Activated B cell treated with CpG ODN at 0.5 μM for 24 hours (primary cell): Measurements from ENCODE around the gene RXRA. TPM values are rescaled to one million over a fixed set of nuclear protein-coding genes. Genes with fewer than 3 reads are reported as not detected.

Source experiments
- ATAC-seq: fragments of 200-7000 bp; cut with Tn5 transposase; one replicate; pipeline ENCODE4 v1.10.0; 2021; ENCODE audit warnings: low read depth, mild to moderate bottlenecking, moderate library complexity
- CTCF ChIA-PET: fragments of 350-600 bp; sonication (Branson Sonifier 250); formaldehyde crosslinking; loops from one replicate; lab custom pipeline; 2021; ENCODE audit warnings: antibody characterized with exemption; lab: Charles Lee
- POLR2A ChIA-PET: fragments of 350-600 bp; sonication (Branson Sonifier 250); formaldehyde crosslinking; loops from one replicate; lab custom pipeline; 2021; ENCODE audit warnings: antibody characterized with exemption; lab: Charles Lee
- DNase-seq: peaks from one replicate; pipeline ENCODE4 v3.0.0; 2022
- H3K27ac Mint-ChIP-seq: one replicate; pipeline ENCODE4 v1.8.0; 2020; ENCODE audit warnings: mixed read lengths
- H3K27me3 Mint-ChIP-seq: one replicate; pipeline ENCODE4 v1.8.0; 2021; ENCODE audit warnings: mixed read lengths
- H3K36me3 Mint-ChIP-seq: one replicate; pipeline ENCODE4 v1.8.0; 2021; ENCODE audit warnings: low read depth, mixed read lengths
- H3K4me1 Mint-ChIP-seq: one replicate; pipeline ENCODE4 v1.8.0; 2021; ENCODE audit warnings: mixed read lengths
- H3K4me3 Mint-ChIP-seq: one replicate; pipeline ENCODE4 v1.8.0; 2020; ENCODE audit warnings: mild to moderate bottlenecking, mixed read lengths
- H3K9me3 Mint-ChIP-seq: one replicate; pipeline ENCODE4 v1.8.0; 2020; ENCODE audit warnings: mixed read lengths
- CTCF ChIP-seq: fragments of 200-600 bp; IDR thresholded peaks from one replicate; pipeline ENCODE4 v1.8.0; 2022; ENCODE audit warnings: antibody characterized with exemption, mild to moderate bottlenecking
- intact Hi-C: fragments of 100-400 bp; cut with micrococcal nuclease; formaldehyde crosslinking; loops from one replicate; pipeline ENCODE4 v1.15.1; 2024
- total RNA-seq: library from RNA; stranded (reverse); gene quantifications from 2 replicates; pipeline ENCODE4 v1.2.3, GENCODE V29; 2022

RXRA gene
- total RNA-seq, 1 donor from 2014 or later, result 5.0 TPM

GRCh38 chr9:134454476-134454857 is 128.2 kb downstream of the RXRA start:
- Mint-ChIP-seq H3K36me3 (no peaks in the 10 kb centered on the region), H3K9me3 (peaks cover under 1% of the 10 kb centered on the region), H3K27me3 (no peaks in the 10 kb centered on the region), H3K27ac (no peak overlapping the region), H3K4me3 (no peak overlapping the region), H3K4me1 (peaks cover 26% of the 10 kb centered on the region)
- no peak for TF ChIP-seq CTCF
- ATAC-seq (no peak), DNase-seq (no peak)
- POLR2A ChIA-PET, result no interaction called here
- CTCF ChIA-PET, result interaction anchor here (2.5 kb wide), 1 partner anchor 283 kb away, joined by 6 read pairs; no protein-coding TSS in a partner anchor
- intact Hi-C loops, result no loop called here

- CTCF ChIA-PET, result interaction anchor here (2.5 kb wide), 1 partner anchor 284 kb away, joined by 6 read pairs; no protein-coding TSS in a partner anchor
- ATAC-seq (no peak), DNase-seq (no peak)
- no peaks in the 10 kb centered on the region for H3K27me3 Mint-ChIP-seq
- TF ChIP-seq CTCF, result no peak
- peaks cover 22% of the 10 kb centered on the region for H3K4me1 Mint-ChIP-seq
- H3K27ac Mint-ChIP-seq, result no peak overlapping the region
- no peaks in the 10 kb centered on the region for H3K9me3 Mint-ChIP-seq
- H3K36me3 Mint-ChIP-seq, result no peaks in the 10 kb centered on the region
- POLR2A ChIA-PET, result no interaction called here
- H3K4me3 Mint-ChIP-seq, result no peak overlapping the region
- intact Hi-C loops, result no loop called here
Observed at GRCh38 chr9:134455021-134455471, 128.8 kb downstream of the RXRA start.

- peaks cover 17% of the 10 kb centered on the region for H3K4me1 Mint-ChIP-seq
- no peak for DNase-seq
- H3K36me3 Mint-ChIP-seq, result no peaks in the 10 kb centered on the region
- no peak for TF ChIP-seq CTCF
- intact Hi-C loops, result no loop called here
- ATAC-seq, result no peak
- no peaks in the 10 kb centered on the region for H3K27me3 Mint-ChIP-seq
- no peaks in the 10 kb centered on the region for H3K9me3 Mint-ChIP-seq
- peak overlapping the region; percentile 88 for H3K4me3 Mint-ChIP-seq
- POLR2A ChIA-PET, result interaction anchor here (1.2 to 1.6 kb wide), 4 partner anchors 17 to 291 kb away, joined by 3 to 7 read pairs (median 6); partner anchors contain the start of gene RNU6ATAC
- H3K27ac Mint-ChIP-seq, result no peak overlapping the region
- CTCF ChIA-PET, result interaction anchor here (2.5 kb wide), 1 partner anchor 284 kb away, joined by 6 read pairs; no protein-coding TSS in a partner anchor
Observed at GRCh38 chr9:134455537-134455933, 129.3 kb downstream of the RXRA start.

- Mint-ChIP-seq H3K4me3 (peak overlapping the region; percentile 88), H3K27me3 (no peaks in the 10 kb centered on the region), H3K4me1 (peaks cover 17% of the 10 kb centered on the region), H3K36me3 (no peaks in the 10 kb centered on the region), H3K9me3 (no peaks in the 10 kb centered on the region), H3K27ac (peak overlapping the region; percentile 84)
- no peak for TF ChIP-seq CTCF
- intact Hi-C loops, result loop anchor here (1.0 kb wide), 1 partner anchor 19 kb away; no protein-coding TSS in a partner anchor
- DNase-seq, result peak; percentile 51
- CTCF ChIA-PET, result interaction anchor here (0.9 to 2.5 kb wide), 2 partner anchors 19 to 285 kb away, joined by 3 to 6 read pairs; no protein-coding TSS in a partner anchor
- ATAC-seq, result peak; percentile 91
- POLR2A ChIA-PET, result interaction anchor here (0.9 to 1.6 kb wide), 5 partner anchors 16 to 292 kb away, joined by 3 to 7 read pairs (median 6); partner anchors contain the start of gene RNU6ATAC
Observed at GRCh38 chr9:134455934-134456755, 129.9 kb downstream of the RXRA start.
